Stimulated activated CD8-positive, alpha-beta memory T cell treated with anti-CD3 and anti-CD28 coated beads, Interleukin-4, amount 100 ng/mL, for 48 hours (primary cell): Measurements from ENCODE around the gene TBC1D2.

Experiments
- DNase-seq: peaks from one replicate; pipeline ENCODE4 v3.0.0-alpha.2; 2020

TBC1D2 gene

DNA sequence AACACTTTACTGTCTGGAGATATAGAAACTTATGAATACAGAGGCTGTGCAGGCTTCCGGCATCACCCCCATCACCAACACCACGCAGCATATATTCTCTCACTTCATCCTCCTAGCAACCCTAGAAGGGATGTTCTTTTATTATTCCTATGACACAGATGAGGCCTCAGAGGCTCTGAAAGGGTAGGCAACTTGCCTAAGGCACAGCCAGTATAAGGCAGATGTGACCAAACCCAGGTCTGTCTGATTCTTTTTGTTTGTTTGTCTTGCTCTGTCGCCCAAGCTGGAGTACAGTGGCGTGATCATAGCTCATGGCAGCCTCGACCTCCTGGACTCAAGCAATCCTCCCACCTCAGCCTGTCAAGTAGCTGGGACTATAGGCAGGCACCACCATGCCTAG lies 40.2 kb downstream of the TBC1D2 start:
- no peak for DNase-seq

DNA sequence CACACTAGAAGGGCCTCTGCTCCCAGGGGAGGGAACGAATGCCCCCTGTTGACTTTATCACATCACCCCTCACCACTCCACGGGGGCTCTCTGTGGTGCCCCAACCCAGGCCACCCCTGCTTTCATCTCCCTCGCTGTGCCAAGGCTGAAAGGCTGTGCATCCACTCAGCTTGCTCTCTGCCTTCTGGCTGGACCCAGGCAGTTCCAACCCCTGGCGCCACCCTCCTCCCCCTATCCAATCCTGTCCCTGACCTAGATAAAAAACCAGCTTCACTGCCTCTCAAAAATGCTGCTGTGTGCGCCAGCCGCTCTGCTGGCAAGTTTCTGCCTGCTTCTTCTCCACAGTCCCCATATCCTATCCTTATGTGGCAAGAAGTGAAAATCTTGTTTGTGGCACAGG lies 40.6 kb downstream of the TBC1D2 start:
- no peak for DNase-seq

DNA sequence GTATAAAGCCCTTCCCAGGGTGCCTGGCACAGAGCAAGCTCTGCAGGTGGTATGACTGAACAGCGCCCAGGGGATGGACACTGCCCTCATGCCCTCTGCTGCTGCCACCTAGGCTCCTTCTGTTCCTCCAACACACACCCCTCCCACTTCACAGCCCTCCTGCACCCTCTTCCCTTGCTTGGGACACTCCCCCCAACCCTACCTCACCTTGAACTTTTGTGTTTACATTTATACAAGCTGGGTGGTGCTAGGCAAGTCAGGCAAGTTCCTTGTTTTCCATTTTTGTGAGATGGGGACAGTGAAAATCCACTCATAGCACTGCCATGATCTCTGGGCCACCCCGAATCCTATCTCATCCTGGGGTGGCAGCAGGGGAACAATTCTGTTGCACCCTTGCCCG lies 44.2 kb downstream of the TBC1D2 start:
- DNase-seq = no peak

DNA sequence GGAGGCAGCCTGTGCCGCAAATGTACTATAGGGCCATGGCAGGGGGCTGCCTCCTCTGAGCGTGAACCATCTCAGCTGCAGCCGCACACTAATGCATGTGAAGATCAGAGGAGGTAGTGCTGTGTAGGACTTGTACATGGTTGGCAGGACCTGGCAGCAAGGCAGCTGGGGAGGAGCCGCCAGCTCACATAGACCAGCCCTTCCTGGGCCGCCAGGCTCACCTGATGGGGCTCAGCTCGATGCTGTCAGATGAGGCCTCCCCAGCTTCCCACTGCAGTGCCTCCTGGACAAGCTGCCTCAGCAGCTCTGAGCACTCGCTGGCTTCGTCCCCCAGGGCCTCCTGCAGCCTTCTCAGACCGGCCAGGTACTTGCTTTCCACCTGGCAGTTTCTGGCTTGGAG lies 45.0 kb downstream of the TBC1D2 start:
- no peak for DNase-seq

DNA sequence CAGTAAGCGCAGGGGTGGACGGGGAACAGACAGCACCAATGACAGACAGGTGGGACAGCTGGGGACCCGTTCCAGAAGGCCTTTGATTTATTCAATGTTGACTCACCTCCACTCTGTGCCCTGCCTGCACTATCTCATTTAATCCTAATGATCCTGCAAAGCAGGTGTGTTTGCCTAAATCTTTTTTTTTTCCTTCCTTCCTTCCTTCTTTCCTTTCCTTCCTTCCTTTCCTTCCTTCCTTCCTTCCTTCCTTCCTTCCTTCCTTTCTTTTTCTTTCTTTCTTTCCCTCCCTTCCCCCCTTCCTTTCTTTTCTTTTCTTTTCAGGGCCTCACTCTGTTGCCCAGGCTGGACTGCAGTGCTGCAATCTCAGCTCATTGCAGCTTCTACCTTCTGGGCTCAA lies 45.9 kb downstream of the TBC1D2 start:
- no peak for DNase-seq

DNA sequence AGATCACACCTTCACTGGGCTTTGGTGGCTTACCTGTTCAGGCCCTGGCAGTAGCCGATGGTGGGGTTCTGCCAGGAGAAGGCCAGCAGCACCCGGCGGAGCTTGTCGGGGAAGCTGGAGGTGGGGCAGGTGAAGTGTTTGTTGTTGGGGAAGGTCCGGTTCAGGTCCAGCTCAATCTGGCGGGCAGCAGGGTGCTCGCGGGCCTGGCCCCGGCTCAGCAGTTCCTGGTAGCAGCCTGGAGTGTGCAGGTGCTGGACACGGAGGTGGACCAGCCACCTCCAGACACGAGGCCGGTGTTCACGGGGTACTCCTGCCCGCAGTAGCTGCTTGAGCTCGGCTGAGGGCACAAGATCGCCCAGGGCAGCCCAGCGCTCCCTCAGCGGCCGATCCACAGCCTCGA lies 46.8 kb downstream of the TBC1D2 start:
- no peak for DNase-seq

DNA sequence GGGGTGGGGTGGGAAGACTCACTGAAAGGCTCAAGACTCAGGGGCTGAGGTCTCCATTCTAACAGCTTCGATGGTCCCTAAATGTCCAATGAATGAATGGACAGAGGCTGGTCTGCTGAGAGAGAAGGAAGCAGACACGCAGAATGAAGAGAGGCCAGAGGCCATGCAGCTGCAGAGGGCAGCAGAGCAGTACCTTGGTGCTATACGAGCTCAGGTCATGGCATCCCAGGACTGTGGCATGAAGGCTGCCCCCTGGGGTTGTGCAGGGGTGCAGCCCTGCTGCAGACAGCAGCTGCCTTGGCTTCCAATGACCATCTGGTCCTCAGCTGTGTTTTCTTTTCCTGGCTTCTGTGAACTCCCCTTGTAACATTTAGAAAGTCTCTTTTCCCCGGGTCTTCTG lies 47.8 kb downstream of the TBC1D2 start:
- no peak for DNase-seq

DNA sequence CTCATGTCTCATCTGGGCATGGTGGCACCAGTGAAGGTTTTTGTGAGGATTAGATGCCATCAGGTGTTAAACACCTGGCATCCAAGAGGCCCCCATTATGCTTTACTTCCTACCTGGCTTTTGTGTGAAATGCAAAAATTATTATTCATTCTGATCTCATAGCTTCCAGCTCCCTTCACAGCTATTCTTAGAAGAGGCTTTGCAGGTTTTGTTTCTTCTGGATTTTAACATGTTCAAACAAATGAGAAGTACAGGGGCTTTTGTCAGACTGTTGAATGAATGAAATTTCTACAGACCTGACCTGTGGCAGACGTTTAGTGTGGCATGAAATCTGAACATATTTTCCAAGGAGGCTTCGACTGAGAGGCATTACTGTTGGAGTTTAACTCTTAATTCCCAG lies 48.7 kb downstream of the TBC1D2 start:
- no peak for DNase-seq

DNA sequence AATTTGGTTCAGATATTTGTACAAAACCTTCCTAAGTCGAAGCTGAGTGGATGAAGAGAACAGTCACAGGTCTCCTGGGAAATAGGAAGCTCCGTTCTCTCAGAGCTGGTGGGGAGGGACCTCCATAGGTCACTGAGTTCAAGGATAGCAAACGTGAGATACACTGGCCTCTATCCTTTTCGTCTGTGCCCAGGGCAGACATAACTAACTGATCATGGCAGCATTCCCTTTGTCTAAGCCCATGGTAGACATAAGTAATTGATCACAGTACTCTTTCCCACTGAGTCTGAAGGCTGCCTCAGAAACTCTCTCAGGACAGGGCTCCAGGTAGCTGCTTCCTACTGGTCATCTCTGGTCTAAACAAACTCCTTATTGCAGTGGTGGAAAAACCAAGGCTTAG lies 50.8 kb downstream of the TBC1D2 start:
- no peak for DNase-seq

DNA sequence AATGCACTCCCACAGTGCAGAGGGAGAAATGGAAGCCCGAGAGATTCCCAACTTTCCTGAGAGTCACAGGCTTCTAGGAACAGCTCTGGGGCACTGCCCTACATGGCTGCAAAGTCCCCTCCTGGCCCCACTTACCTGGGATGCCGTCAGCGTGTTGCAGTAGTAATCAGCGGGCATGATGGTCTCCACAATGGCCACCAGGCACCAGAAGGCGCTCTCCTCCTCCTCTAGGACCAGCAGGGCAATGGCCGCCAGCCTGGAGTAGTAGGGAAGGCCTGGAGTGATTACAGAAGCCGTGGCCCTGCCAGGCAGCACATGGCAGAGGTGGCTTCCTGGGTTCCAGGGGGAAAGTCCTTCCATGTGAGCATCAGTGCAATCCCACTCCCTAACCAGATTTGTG lies 52.3 kb downstream of the TBC1D2 start:
- DNase-seq = no peak

DNA sequence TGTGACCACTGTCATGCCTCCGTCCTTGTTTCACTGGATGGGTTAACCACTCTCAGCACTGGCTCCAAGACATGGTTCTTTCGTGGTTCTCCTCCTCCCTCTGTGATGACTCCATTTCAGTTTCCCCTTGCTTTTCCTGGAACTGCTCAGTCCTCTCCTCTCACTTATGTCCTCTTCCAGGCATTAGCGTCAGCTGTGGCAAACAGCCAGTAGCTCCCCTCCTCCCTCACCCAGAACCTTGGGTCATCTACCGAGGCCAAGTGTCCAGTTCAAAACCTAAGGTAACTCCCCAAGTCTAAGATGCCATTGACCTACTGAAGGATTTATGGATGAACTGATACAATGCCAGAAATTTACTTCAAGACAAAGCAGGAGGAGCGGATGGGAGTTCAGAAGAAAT lies 53.2 kb downstream of the TBC1D2 start:
- DNase-seq = no peak

DNA sequence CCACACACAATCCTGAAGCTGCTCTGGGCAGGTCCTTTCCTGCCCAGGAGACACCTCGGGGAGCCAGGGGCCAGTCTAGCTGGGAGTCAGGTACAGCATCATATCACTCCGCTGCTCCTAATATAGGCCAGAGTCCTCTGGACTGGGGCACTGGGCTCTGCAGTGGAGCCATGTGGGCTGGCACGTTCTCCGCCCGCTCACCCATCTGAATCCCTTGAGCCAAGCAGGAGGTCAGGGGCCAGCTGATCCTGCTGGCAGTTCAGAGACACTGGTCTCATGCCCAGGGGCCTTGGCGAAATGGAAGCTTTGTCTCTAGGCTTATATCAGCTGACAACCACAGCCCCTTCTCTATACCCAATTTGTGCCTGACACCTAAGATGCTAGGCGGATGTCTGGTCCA lies 53.7 kb downstream of the TBC1D2 start:
- DNase-seq = no peak

DNA sequence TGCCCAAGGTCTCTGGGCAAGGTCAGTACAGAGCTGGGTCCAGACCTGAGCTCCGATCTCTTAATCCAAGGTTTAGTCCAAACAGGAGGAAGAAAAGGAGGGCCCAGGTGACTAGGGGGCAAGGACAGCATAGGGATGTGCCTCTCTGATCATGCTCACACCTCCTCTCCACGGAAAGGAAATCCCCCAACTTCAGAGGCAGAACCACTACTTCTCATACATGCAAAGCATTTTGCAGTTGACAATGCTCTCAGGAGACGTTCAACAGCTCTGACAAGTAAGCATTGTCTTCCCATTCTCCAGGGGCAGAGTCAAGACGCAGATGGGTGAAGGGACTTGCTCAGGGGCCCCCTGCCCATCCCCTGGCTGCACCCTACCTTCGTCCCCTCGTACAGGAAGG lies 54.3 kb downstream of the TBC1D2 start:
- DNase-seq = no peak

DNA sequence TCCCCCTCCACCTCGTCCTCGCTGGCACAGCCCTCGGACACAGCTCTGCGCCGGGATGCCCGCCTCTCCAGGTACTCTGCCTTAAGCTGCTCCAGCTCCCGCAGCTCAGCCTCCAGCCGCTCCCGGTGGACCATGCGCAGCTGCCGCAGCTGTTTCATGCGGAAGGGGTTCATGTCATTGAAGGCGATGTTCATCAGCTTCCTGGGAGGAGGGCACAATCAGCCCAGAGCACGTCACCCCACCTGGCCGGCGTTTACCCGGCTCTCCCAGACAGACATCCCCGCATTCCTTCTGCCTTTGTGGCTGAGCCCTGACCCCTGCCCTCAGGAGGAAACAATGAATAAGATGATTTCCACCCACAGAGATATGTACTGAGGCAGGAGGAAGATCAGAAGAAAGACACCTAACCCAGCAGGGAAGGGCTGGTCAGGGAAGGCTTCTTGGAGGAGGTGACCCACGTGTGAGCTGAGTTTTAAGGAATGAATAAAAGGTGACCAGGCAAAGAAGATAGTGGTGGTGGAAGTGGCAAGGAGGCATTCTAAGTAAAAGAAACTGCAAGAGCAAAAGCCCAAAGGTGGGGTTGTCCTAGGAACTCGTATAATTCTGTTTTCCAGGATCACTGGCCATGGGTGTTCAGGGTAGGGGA lies 55.9 kb downstream of the TBC1D2 start:
- no peak for DNase-seq

DNA sequence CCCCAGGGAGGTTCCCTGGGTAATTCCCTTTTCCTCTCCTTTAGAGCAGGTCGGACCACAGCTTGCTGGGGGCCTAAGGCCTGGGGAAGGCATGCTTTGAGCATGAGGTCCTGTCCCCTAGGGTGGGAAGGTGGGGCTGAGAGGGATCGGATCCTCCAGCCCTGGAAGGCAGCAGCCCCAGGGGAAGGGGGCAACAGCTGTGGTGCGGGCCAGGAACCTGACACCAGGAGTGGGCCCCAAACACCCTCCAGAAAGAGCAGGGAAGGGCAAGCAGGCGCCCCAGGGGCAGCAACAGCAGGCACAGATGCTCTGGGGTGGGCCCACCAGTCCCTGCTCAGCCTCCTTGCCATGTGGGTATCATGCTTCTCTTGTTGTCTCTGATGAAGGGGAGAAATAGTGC lies 59.8 kb downstream of the TBC1D2 start:
- no peak for DNase-seq

DNA sequence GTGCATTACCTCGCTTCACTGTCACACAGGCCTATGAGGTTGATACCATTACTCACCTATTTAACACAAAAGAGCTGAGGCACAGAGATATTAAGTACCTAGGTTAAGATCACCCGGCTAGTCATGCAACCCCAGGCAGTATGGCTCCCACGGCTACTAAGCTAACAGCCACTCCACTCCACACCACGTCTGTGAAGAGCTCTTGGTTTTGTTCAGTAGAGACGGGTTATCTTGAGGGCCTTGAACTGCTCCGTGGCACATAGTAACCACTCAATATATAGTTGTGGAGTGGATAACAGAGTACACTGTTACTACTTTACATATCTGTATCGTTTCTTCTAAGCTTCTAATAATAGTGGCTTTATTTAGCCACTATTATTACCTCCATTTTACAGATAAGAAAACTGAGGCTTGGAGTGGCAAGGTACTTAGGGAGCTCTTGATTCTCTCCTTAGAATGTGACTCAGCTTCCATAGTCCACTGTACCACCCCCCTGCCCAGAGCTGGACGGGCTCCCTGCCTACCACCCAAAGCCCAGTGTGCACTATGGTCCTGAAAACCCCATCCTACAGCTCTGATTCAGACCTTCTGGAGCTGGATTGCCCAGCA lies 62.0 kb downstream of the TBC1D2 start:
- no peak for DNase-seq

DNA sequence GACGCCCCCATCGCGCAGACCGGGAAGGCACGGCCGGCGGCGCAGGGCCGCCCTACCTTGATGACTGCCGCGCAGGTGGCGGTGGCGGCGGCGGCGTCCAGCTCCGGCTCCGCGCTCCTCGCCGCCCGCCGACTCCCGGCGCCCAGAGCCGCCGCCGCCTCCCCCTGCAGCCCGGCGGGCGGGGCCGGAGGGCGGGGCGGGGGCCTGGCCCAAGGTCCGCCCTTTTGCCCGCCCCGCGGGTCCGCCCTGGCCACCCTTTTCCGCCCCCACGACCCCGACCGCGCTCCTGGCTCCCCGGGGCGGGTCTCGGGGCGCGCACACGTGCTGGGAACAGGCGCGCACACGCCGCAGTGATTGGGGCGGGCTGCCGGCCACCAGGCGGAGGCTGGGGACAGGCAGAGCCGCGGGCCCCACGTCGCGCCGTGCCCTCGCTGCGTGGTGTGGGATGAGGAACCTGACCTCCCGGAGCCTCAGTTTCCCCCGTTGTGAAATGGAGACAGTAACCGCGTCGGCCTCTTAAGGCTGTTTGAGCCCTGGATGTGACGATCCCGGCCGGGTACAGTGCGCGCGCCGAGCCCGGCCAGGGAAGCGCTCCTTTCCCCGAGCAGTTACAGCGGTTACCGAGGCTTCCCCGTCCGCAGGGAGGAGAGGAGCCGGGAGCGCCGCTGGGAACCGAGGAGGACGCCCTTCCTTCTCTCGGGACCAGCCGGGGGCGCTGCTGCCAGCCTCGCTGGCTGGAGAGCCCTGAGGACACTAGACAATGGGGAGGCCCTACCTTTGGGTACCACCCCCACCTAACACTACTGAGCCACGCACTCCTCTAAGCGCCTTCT lies 62.7 kb downstream of the TBC1D2 start, which contains the start of gene CORO2A:
CORO2A (minus strand) TSS at position 135 of the 833 bp plus-strand sequence. CDS start 34,977 bp downstream, outside the sequence.
- DNase-seq = peak; percentile 80

DNA sequence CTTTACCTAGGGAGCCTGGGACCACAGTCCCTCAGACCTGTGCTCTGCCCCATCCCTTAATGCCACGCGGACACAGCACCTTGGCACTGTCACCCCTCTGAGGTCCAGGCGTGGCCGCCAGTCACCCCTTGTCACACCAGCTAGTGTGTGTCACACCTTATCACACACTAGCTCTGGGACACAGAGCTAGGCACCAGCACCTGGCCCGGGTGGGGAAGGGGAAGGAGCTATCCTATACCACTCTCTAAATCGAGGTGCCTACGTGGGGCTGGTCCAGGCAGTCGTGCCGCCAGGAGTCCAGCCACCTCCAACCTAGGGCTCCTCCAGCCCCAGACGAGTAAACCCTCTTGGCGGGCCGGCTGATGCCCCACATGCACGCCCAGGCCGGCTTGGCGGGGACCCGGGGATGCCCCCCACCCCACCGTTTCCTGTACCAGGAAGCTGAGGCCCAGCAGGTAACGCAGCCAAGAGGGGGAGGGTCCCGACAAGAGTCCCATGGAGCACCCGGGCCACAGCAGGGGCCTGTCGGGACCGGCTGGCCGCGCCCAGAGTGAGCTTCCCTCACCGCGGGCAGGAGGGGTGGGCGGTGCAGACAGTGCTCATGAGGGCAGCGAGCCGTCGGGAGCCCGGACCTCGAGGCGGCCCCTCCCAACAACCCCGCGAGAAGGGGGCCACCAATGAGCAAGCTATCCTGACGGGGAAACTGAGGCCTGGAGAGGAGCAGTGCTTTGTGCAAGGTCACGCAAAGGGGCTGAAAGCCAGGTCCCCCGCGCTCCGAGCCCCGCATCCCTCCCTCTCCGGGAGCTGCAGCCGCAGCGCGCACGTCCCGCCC lies 63.6 kb downstream of the TBC1D2 start:
- peak; percentile 45 for DNase-seq

DNA sequence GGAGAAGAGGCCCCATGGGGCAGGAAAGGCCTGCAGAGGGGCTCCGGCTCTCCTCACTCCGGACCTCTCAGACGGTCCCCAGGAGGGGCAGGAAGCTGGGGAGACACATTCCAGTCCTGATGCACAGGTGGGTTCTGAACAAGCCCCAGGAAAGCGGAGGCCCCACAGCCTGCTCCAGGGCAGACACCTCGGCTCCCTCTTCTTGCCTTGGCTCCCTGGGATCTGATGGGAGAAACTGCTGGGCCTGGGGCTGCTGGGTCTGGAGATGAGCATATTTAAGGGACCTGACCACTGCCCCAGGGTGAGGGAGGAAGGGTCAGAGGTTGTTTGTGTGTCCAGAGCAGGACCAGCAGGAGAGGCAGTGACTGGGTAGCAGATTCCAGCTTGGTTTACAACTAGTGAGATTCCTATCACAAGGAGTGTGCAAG lies 64.3 kb downstream of the TBC1D2 start:
- DNase-seq = no peak

DNA sequence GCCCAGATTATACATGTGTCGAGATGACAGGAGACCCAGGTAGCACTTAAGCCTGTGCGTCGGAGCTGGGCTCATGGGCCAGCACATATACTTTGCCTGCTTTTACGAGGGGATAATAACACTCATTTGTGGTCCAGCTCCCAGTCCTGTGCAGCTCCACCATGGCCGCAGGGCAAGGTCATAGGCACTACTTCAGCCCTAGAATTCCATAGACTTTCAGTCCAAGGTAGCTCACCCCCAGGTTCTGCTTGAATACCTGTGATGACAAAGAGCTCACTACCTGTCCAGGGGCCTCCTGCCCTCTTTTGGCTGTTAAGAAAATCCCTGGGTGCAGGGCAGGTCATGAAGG lies 64.7 kb downstream of the TBC1D2 start:
- DNase-seq = no peak

DNA sequence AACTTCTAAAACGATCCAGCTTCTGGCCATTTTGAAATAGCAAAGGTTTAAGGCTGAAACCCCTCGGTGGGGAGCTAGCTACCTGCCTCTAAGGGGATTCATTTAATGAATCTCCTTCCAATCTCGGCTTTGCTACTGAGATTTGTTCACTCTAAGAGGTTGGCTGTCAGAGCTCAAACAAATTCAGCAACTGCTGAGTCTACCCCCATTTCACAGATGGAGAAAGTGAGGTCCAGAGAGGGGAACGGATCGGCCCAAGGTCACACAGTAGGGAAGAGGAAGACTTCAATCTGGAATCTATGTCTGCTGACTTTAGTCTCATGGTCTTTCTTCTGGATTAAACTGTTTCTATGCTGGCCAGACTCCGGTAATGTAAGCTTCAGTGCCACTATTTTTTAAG lies 66.0 kb downstream of the TBC1D2 start:
- no peak for DNase-seq

DNA sequence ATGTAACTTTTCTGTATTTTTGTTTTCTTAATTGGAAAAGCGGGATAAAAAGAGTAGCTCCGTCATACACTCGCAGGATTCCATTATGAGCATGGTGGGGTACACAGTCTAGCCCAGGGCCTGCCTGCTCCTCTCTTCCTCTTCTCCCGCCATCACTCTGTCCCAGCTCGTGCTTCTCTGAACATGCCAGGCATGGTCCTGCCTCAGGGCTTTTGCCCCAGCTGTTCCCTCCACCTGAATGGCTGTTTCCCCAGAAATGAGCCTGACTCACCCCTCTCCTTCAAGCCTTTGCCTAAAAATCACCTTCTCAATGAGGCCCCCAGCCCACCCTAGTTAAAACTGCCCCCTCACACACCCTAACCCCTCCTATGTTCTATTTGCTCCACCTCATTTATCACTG lies 67.5 kb downstream of the TBC1D2 start:
- DNase-seq = no peak

DNA sequence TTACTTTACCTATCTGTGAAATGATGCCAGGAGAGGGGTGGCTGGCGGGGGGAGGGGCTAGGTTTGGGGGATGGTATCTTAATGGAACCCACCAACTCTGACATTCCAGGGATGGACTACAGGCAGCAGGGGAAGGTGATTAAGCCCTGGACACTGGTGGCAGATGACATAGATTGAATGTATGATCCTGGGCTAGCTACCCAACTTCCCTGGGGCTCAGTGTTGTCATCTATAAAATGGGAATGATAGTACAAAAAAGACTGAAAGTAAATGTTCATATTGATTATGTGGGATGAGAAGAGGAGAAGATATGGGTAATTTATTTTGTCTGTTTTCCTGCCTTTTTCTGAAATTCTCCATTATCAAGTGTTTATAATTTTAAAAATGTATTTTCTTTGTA lies 69.2 kb downstream of the TBC1D2 start:
- no peak for DNase-seq
